ENCODE results near the gene POFUT1.

The POFUT1 gene

GRCh38 chr20:32208499-32209154 is 947 bp downstream of the POFUT1 start:
- DNase-seq = no peak

- DNase-seq = no peak
Observed at GRCh38 chr20:32209850-32210605, 2.3 kb downstream of the POFUT1 start.

GRCh38 chr20:32213870-32214269 is 6.2 kb downstream of the POFUT1 start:
- DNase-seq = no peak

GRCh38 chr20:32215147-32215546 is 7.5 kb downstream of the POFUT1 start:
- no peak for DNase-seq

GRCh38 chr20:32215729-32216128 is 8.0 kb downstream of the POFUT1 start:
- no peak for DNase-seq

GRCh38 chr20:32216179-32217142 is 8.8 kb downstream of the POFUT1 start:
- DNase-seq = no peak

- no peak for DNase-seq
Observed at GRCh38 chr20:32218156-32218900, 10.6 kb downstream of the POFUT1 start.

GRCh38 chr20:32224463-32224862 is 16.8 kb downstream of the POFUT1 start:
- no peak for DNase-seq

GRCh38 chr20:32226391-32226790 is 18.7 kb downstream of the POFUT1 start:
- DNase-seq = no peak

GRCh38 chr20:32227306-32227705 is 19.6 kb downstream of the POFUT1 start:
- DNase-seq = no peak

- no peak for DNase-seq
Observed at GRCh38 chr20:32227744-32228688, 20.3 kb downstream of the POFUT1 start.

GRCh38 chr20:32229251-32229747 is 21.6 kb downstream of the POFUT1 start:
- no peak for DNase-seq

GRCh38 chr20:32230707-32231106 is 23.0 kb downstream of the POFUT1 start:
- DNase-seq = no peak

GRCh38 chr20:32231245-32231644 is 23.6 kb downstream of the POFUT1 start:
- DNase-seq = no peak

GRCh38 chr20:32231847-32232246 is 24.2 kb downstream of the POFUT1 start:
- peak; percentile 26 to 69 for DNase-seq

GRCh38 chr20:32232326-32232886 is 24.7 kb downstream of the POFUT1 start:
- no peak for DNase-seq

GRCh38 chr20:32233286-32233685 is 25.6 kb downstream of the POFUT1 start:
- no peak for DNase-seq

GRCh38 chr20:32234135-32234808 is 26.6 kb downstream of the POFUT1 start:
- no peak for DNase-seq

GRCh38 chr20:32235331-32236047 is 27.8 kb downstream of the POFUT1 start:
- DNase-seq = no peak
